WERI-Rb-1 (cell line): ENCODE measurements around the gene GH1.
A peak's percentile ranks its signal among the peaks of the same experiment; 100 is the strongest.
"Not testable (repeated sequence)": the region's sequence is repeated elsewhere in the genome, so short reads cannot be mapped to it uniquely, and the experiment has no call there.

Experiments
- DNase-seq: peaks from one replicate; pipeline ENCODE4 v3.0.0-alpha.2; 2020
- H3K27ac ChIP-seq: fragments of 250-450 bp; sonication (Bioruptor Pico); 2 replicates; pipeline ENCODE4 v1.5.1; 2020; ENCODE audit warnings: mild to moderate bottlenecking, moderate library complexity
- H3K27me3 ChIP-seq: fragments of 250-450 bp; sonication (Bioruptor Pico); 2 replicates; pipeline ENCODE4 v1.5.1; 2021; ENCODE audit warnings: mild to moderate bottlenecking, low read depth, moderate library complexity; ENCODE audit not compliant: insufficient read depth, severe bottlenecking
- H3K36me3 ChIP-seq: fragments of 250-450 bp; sonication (Bioruptor Pico); 2 replicates; pipeline ENCODE4 v1.5.1; 2020; ENCODE audit warnings: mild to moderate bottlenecking, moderate library complexity
- H3K4me3 ChIP-seq: 2 replicates; pipeline ENCODE4 v1.5.1; 2011; ENCODE audit warnings: low read depth, mild to moderate bottlenecking, control low read depth, low read length
- H3K9me3 ChIP-seq: fragments of 250-450 bp; sonication (Bioruptor Pico); 2 replicates; pipeline ENCODE4 v1.5.1; 2021; ENCODE audit warnings: mild to moderate bottlenecking, moderate library complexity; ENCODE audit not compliant: severe bottlenecking
- TF ChIP-seq, protein P1 (sequence below): IDR thresholded peaks from 2 replicates; pipeline ENCODE4 v1.5.1; 2011; ENCODE audit warnings: low read depth, mild to moderate bottlenecking, control low read depth, inconsistent platforms, low read length

The GH1 gene

DNA sequence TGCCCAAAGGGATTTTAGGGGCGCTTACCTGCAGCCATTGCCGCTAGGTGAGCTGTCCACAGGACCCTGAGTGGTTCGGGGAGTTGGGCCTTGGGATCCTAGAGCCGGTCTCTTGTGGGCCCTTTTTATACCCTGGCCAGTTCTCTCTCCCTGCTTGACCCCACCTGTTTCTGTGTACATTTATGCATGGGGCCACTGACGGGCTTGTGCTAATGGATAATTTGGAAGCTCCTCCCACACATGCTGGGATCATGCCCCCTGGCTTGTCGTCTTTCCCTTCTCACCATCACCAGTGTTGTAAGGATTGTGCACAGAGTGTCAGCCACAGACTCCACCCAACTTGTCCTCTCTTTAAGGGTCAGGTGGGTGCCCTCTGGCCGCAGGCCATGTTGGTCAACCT lies 45.1 kb downstream of the GH1 start, which contains the start of gene CSH2:
Gene CSH2, minus strand, starts transcription at position 101 of the 400 bp plus-strand sequence. Its CDS starts 63 bp downstream, at position 38.
- DNase-seq, H3K27ac ChIP-seq, H3K4me3 ChIP-seq, H3K36me3 ChIP-seq, H3K27me3 ChIP-seq, H3K9me3 ChIP-seq: not testable (repeated sequence)

DNA sequence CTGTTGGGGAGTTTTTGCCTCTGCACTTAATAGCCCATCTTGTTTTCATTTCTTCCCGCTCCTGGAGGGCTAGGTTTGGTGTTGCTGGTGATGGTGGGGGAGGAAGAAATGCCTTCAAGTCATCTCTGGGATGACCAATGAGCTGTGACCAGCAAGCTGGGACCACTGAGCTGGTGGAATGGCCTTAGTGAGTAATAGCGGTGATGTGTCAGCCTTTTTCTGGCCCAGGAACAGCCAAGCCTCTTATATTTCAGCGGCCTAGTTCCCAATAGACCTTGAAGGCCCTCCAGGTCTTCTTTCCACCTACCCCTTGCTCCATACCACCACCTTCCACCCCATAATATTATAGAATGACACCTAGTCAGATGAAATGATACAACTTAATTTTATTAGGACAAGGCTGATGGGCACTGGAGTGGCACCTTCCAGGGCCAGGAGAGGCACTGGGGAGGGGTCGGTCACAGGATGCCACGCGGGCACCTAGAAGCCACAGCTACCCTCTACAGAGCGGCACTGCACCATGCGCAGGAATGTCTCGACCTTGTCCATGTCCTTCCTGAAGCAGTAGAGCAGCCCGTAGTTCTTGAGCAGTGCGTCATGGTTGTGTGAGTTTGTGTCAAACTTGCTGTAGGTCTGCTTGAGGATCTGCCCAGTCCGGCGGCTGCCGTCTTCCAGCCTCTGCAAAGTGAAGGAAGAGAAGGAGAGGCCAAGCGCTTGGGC lies 46.8 kb downstream of the GH1 start:
- H3K27me3 ChIP-seq, H3K9me3 ChIP-seq, DNase-seq, H3K36me3 ChIP-seq, H3K4me3 ChIP-seq, H3K27ac ChIP-seq: not testable (repeated sequence)

GRCh38 chr17:63870292-63870665 lies 48.4 kb downstream of the GH1 start:
- not testable (repeated sequence) for H3K27me3 ChIP-seq, H3K4me3 ChIP-seq, H3K9me3 ChIP-seq, H3K36me3 ChIP-seq, H3K27ac ChIP-seq, DNase-seq

- not testable (repeated sequence) for H3K9me3 ChIP-seq, H3K36me3 ChIP-seq, DNase-seq, H3K27ac ChIP-seq, H3K4me3 ChIP-seq, H3K27me3 ChIP-seq
- TF ChIP-seq, protein P1, sequence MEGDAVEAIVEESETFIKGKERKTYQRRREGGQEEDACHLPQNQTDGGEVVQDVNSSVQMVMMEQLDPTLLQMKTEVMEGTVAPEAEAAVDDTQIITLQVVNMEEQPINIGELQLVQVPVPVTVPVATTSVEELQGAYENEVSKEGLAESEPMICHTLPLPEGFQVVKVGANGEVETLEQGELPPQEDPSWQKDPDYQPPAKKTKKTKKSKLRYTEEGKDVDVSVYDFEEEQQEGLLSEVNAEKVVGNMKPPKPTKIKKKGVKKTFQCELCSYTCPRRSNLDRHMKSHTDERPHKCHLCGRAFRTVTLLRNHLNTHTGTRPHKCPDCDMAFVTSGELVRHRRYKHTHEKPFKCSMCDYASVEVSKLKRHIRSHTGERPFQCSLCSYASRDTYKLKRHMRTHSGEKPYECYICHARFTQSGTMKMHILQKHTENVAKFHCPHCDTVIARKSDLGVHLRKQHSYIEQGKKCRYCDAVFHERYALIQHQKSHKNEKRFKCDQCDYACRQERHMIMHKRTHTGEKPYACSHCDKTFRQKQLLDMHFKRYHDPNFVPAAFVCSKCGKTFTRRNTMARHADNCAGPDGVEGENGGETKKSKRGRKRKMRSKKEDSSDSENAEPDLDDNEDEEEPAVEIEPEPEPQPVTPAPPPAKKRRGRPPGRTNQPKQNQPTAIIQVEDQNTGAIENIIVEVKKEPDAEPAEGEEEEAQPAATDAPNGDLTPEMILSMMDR: peak; percentile 8; the same call in 1 of the 2 replicates
These were observed 48.9 kb downstream of the GH1 start for GRCh38 chr17:63869491-63870291.
